ENCODE data around the gene GATA2. TPM values are rescaled to one million over a fixed set of nuclear protein-coding genes. Genes with fewer than 3 reads are reported as not detected.

The GATA2 gene
- total RNA-seq, 1 donor from 2014 or later, result 68.3 TPM

GRCh38 chr3:128462341-128462910 is 30.6 kb downstream of the GATA2 start:
- intact Hi-C loops (cut with DNase I), result no loop called here
- Histone ChIP-seq H3K27me3 (ENCODE audit: low read depth) (no peaks in the 10 kb centered on the region), H3K27ac (no peak overlapping the region), H3K4me1 (no peaks in the 10 kb centered on the region), H3K4me3 (no peak overlapping the region), H3K9me3 (no peaks in the 10 kb centered on the region), H3K36me3 (no peaks in the 10 kb centered on the region)
- ATAC-seq (no peak), DNase-seq (no peak)
- no peak for TF ChIP-seq CTCF (IDR thresholded peaks at IDR 0.05)

- intact Hi-C loops (cut with DNase I), result no loop called here
- no peaks in the 10 kb centered on the region for H3K9me3 ChIP-seq
- no peak for TF ChIP-seq CTCF (IDR thresholded peaks at IDR 0.05)
- no peak overlapping the region for H3K27ac ChIP-seq
- no peaks in the 10 kb centered on the region for H3K4me1 ChIP-seq
- H3K27me3 ChIP-seq (ENCODE audit: low read depth), result peaks cover 2% of the 10 kb centered on the region
- no peaks in the 10 kb centered on the region for H3K36me3 ChIP-seq
- no peak for ATAC-seq
- H3K4me3 ChIP-seq, result no peak overlapping the region
- DNase-seq, result no peak
These were observed 31.3 kb downstream of the GATA2 start for GRCh38 chr3:128461731-128462130.

- Histone ChIP-seq H3K9me3 (no peaks in the 10 kb centered on the region), H3K4me3 (no peak overlapping the region), H3K27ac (no peak overlapping the region), H3K4me1 (no peaks in the 10 kb centered on the region), H3K27me3 (ENCODE audit: low read depth) (peaks cover 18% of the 10 kb centered on the region), H3K36me3 (no peaks in the 10 kb centered on the region)
- ATAC-seq (no peak), DNase-seq (no peak)
- intact Hi-C loops (cut with DNase I), result no loop called here
- TF ChIP-seq CTCF (IDR thresholded peaks at IDR 0.05), result no peak
These were observed 33.6 kb downstream of the GATA2 start for GRCh38 chr3:128459461-128459820.

- ATAC-seq (no peak), DNase-seq (no peak)
- H3K27ac ChIP-seq, result no peak overlapping the region
- H3K27me3 ChIP-seq (ENCODE audit: low read depth), result peaks cover 18% of the 10 kb centered on the region
- intact Hi-C loops (cut with DNase I), result no loop called here
- no peaks in the 10 kb centered on the region for H3K36me3 ChIP-seq
- H3K9me3 ChIP-seq, result no peaks in the 10 kb centered on the region
- no peak overlapping the region for H3K4me3 ChIP-seq
- no peaks in the 10 kb centered on the region for H3K4me1 ChIP-seq
- TF ChIP-seq CTCF (IDR thresholded peaks at IDR 0.05), result no peak
These were observed 34.1 kb downstream of the GATA2 start for GRCh38 chr3:128458746-128459460.

GRCh38 chr3:128457937-128458336 is 35.1 kb downstream of the GATA2 start:
- Histone ChIP-seq H3K36me3 (no peaks in the 10 kb centered on the region), H3K27me3 (ENCODE audit: low read depth) (peaks cover 18% of the 10 kb centered on the region), H3K9me3 (no peaks in the 10 kb centered on the region), H3K4me1 (no peaks in the 10 kb centered on the region), H3K27ac (no peak overlapping the region), H3K4me3 (no peak overlapping the region)
- no peak for DNase-seq
- ATAC-seq, result no peak
- no peak for TF ChIP-seq CTCF (IDR thresholded peaks at IDR 0.05)
- intact Hi-C loops (cut with DNase I), result no loop called here
